Left kidney (tissue), 2 donors: Measurements from ENCODE around the gene POLR2J3. TPM values are rescaled to one million over a fixed set of nuclear protein-coding genes. Genes with fewer than 3 reads are reported as not detected.
"Not testable (repeated sequence)": the region's sequence is repeated elsewhere in the genome, so short reads cannot be mapped to it uniquely, and the experiment has no call there.

ENCODE experiments used
- DNase-seq: peaks from one replicate; pipeline ENCODE4 v3.0.0-alpha.2; 2013
- polyA plus RNA-seq: library from polyadenylated mRNA; unstranded; fragments of 120-200 nt; gene quantifications from one replicate; pipeline ENCODE4 v1.2.1, GENCODE V29; 2013; ENCODE audit not compliant: insufficient read length

The POLR2J3 gene
- polyA plus RNA-seq, 1 donor = 91.1 TPM

DNA sequence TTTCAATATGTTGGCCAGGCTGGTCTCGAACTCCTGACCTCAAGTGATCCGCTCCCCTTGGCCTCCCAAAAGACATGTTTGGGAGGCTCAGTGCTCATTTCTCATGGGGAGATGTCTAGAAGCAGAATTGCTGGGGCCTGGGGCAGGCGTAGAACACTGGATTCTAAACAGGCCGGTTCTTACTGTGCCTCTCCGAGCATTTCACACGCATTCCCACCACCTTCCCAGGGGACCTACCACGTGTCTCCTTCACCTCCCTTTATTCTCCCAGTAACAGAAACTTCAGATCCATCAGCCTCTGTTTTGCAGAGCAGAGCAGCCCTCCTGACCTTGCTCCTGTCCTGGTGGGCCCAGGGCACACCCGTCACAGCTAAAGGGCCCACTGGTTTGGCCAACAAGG lies 45.2 kb downstream of the POLR2J3 start:
- DNase-seq = not testable (repeated sequence)

DNA sequence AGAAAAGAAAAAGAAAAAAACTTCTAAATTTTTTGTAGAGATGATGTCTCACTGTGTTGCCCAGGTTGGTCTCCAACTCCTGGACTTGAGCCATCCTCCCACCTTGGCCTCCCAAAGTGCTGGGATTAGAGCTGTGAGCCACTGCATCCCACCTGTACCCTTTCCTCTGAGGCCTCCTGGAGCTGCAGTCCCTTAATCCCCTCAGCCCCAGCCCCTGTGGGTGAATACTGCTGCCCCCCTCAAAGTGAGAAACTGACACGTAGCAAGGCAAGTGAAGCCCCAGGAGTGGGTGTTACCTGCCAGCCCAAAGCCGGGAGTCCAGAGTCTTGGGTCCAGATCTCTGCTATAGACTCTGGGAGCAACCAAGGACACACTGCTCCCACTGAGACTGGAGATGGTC lies 47.6 kb downstream of the POLR2J3 start:
- DNase-seq = not testable (repeated sequence)

DNA sequence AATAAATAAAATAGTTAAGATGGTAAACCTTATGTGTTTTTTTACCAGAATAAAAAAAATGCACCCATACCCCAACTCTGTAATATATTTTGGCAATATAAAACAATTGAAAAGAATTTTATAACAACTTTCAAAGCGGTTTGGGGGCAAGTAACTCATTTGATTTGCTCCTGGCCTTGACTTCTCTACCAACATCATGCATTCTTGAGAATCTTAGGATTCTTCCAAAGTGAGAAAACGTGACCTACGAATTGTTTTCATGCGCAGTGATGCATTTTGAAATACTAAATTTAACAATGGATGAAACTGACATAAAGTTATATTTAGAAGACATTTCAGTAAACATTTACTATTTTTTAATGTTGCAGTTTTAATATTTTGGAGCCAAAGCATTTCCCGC lies 51.6 kb downstream of the POLR2J3 start:
- not testable (repeated sequence) for DNase-seq

GRCh38 chr7:102517550-102518147 lies 54.7 kb downstream of the POLR2J3 start, which contains the start of gene RASA4B:
TSS of gene RASA4B (minus strand) at chr7:102517777. CDS start at chr7:102517710, 67 bp downstream.
- not testable (repeated sequence) for DNase-seq

Other genes with a start within 250 kb of the POLR2J3 start
- 6.3 TPM for gene SPDYE6, start 216.1 kb downstream of the POLR2J3 start, polyA plus RNA-seq
- 42.4 TPM for gene PRKRIP1, start 176.2 kb downstream of the POLR2J3 start, polyA plus RNA-seq
- gene ORAI2, start 139.0 kb downstream of the POLR2J3 start, polyA plus RNA-seq = 17.0 TPM
- 9.1 TPM for gene ALKBH4, start 107.7 kb downstream of the POLR2J3 start, polyA plus RNA-seq
- gene LRWD1, start 107.6 kb downstream of the POLR2J3 start, polyA plus RNA-seq = 17.8 TPM
- 18.7 TPM for gene POLR2J, start 93.7 kb downstream of the POLR2J3 start, polyA plus RNA-seq
- gene RASA4B, start 54.8 kb downstream of the POLR2J3 start, polyA plus RNA-seq = 8.6 TPM
- gene UPK3BL2, start 28.9 kb downstream of the POLR2J3 start, polyA plus RNA-seq = 18.5 TPM
- gene SPDYE2, start 21.4 kb downstream of the POLR2J3 start, polyA plus RNA-seq = 14.8 TPM
- gene RASA4, start 44.2 kb upstream of the POLR2J3 start, polyA plus RNA-seq = 38.8 TPM
- 23.5 TPM for gene UPK3BL1, start 70.2 kb upstream of the POLR2J3 start, polyA plus RNA-seq
- 3.8 TPM for gene SPDYE2B, start 77.7 kb upstream of the POLR2J3 start, polyA plus RNA-seq
- 4.4 TPM for gene POLR2J2, start 99.1 kb upstream of the POLR2J3 start, polyA plus RNA-seq
- 14.0 TPM for gene FAM185A, start 176.4 kb upstream of the POLR2J3 start, polyA plus RNA-seq